K562 (cell line): ENCODE results near the gene RINL. TPM values are rescaled to one million over a fixed set of nuclear protein-coding genes. Genes with fewer than 3 reads are reported as not detected.

Source experiments
- ARHGAP35 ChIP-seq: fragments of 450-650 bp; IDR thresholded peaks from 2 replicates; pipeline ENCODE4 v1.6.1; 2018; ENCODE audit not compliant: partially characterized antibody
- ARID4B ChIP-seq: sonication (generic); formaldehyde crosslinking; IDR thresholded peaks from 2 replicates; pipeline ENCODE4 v1.8.0; 2022; ENCODE audit warnings: mild to moderate bottlenecking, missing genetic modification reagents
- E2F3 ChIP-seq: fragments of 250-450 bp; sonication (Bioruptor Pico); IDR thresholded peaks from 2 replicates; pipeline ENCODE4 v1.4.0; 2020; ENCODE audit warnings: mild to moderate bottlenecking
- ELF2 ChIP-seq: fragments of 250-450 bp; sonication (Bioruptor Pico); IDR thresholded peaks from 2 replicates; pipeline ENCODE4 v1.5.0; 2021; ENCODE audit warnings: mild to moderate bottlenecking
- FOXO4 ChIP-seq: fragments of 450-650 bp; formaldehyde crosslinking; IDR thresholded peaks from 2 replicates; pipeline ENCODE4 v1.4.0; 2020; ENCODE audit warnings: mild to moderate bottlenecking, moderate library complexity
- HLTF ChIP-seq: fragments of 450-650 bp; IDR thresholded peaks from 2 replicates; pipeline ENCODE4 v1.6.1; 2016
- KLF10 ChIP-seq: fragments of 250-450 bp; sonication (Bioruptor Pico); IDR thresholded peaks from 2 replicates; pipeline ENCODE4 v1.6.1; 2021; ENCODE audit warnings: matching md5 sums
- MAFG ChIP-seq: fragments of 450-650 bp; conservative IDR thresholded peaks from 2 replicates; pipeline ENCODE4 v1.6.1; 2016; ENCODE audit warnings: missing genetic modification characterization, missing compliant biosample characterization
- NFATC3 ChIP-seq: fragments of 450-650 bp; IDR thresholded peaks from 2 replicates; pipeline ENCODE4 v1.6.1; 2017; ENCODE audit warnings: mild to moderate bottlenecking
- POLR3G ChIP-seq: IDR thresholded peaks from 2 replicates; pipeline ENCODE4 v1.6.1; 2011; ENCODE audit not compliant: insufficient read length, insufficient replicate concordance; ENCODE audit errors: extremely low read depth
- ZBTB7A ChIP-seq: IDR thresholded peaks from 2 replicates; pipeline ENCODE4 v1.6.1; 2011; ENCODE audit warnings: low read depth, mild to moderate bottlenecking, low read length, moderate library complexity, borderline replicate concordance; ENCODE audit not compliant: control insufficient read depth
- ZC3H8 ChIP-seq: fragments of 450-650 bp; IDR thresholded peaks from 2 replicates; pipeline ENCODE4 v1.6.1; 2017
- ZFP1 ChIP-seq: fragments of 450-650 bp; formaldehyde crosslinking; IDR thresholded peaks from 2 replicates; pipeline ENCODE4 v1.4.0; 2020; ENCODE audit warnings: mild to moderate bottlenecking, mixed read lengths
- ZFPM2 ChIP-seq: fragments of 250-450 bp; sonication (Bioruptor Pico); IDR thresholded peaks from 2 replicates; pipeline ENCODE4 v1.5.1; 2022; ENCODE audit warnings: mild to moderate bottlenecking
- ZSCAN29 ChIP-seq: fragments of 450-650 bp; IDR thresholded peaks from 2 replicates; pipeline ENCODE4 v1.6.1; 2017
- polyA plus RNA-seq, 8 experiments: library from polyadenylated mRNA; depleted of rRNA in 4 of 8; stranded (reverse) in 5 of 8; unstranded in 3 of 8; fragments of >200 nt; fragmentation: Nextera tagmentation in 2 of 8; fragmentation: Illumina TruSeq in 1 of 8; extraction: Ambion mirVana in 2 of 8; extraction: Trizol in 1 of 8; gene quantifications; 2 replicates each; pipeline versions ENCODE4 v1.2.1 to v1.2.3, GENCODE V29; 2011 to 2014; ENCODE audit warnings: inconsistent platforms in 1 of 8, missing spikeins in 1 of 8
- total RNA-seq, 7 experiments: library from RNA; depleted of rRNA in 6 of 7; stranded (reverse); fragments of >200 nt in 6 of 7; fragmentation: Illumina TruSeq in 2 of 7; extraction: Trizol in 2 of 7; gene quantifications; 2 replicates each; pipeline versions ENCODE4 v1.2.1 to v1.2.3, GENCODE V29; 2011 to 2021; ENCODE audit warnings: low replicate concordance in 1 of 7
- TF ChIP-seq, protein P1 (sequence below): sonication (generic); formaldehyde crosslinking; IDR thresholded peaks from 2 replicates; pipeline ENCODE4 v1.8.1; 2023; ENCODE audit warnings: mild to moderate bottlenecking, missing genetic modification reagents
- TF ChIP-seq, protein P2 (sequence below): fragments of 450-650 bp; formaldehyde crosslinking; IDR thresholded peaks from 2 replicates; pipeline ENCODE4 v1.4.0; 2022; ENCODE audit warnings: missing genetic modification characterization
- TF ChIP-seq, protein P3 (sequence below): sonication (generic); formaldehyde crosslinking; IDR thresholded peaks from 2 replicates; pipeline ENCODE4 v1.8.1; 2023; ENCODE audit warnings: mild to moderate bottlenecking, missing genetic modification reagents

The RINL gene
- total and polyA plus RNA-seq, 9 of the 15 experiments (the other 6 are each of a cell fraction or from before 2014, with no cell fraction given) = 0.82 to 10.9 (median 4.9) TPM

DNA sequence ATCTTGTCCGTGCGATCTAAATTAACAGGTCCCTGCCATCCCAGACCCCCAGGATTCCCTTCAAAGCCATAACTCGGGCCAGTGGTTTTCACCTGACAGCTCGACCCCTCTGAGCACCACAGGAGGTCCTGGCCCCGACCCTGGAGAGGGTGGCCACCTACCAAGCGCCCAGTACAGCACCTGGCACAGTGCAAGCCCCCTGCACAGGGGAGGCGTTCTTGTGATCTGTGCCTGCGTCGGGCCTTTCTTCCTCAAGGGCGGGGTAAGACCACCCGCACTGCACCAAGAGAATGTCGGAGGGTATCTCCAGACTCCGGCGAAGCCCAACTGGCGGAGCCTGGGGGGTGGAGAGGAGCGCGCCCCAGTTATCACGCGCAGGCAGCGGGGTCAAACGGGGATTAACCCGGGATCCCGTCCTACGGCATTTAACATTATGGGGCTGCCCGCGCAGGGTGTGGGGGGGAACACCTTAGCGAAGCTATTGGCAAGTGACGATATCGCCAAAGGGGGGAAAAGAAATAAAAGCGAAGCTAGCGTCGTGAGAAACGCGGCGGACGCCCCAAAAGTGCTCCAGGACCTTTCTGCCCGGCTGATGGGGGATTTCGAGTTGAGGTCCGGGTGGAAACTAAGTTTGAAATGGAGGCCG is 27.0 kb downstream of the RINL start (continued):
- TF ChIP-seq ZBTB7A (no peak), MAFG (no peak), HLTF (no peak), KLF10 (CRISPR knock-in tag) (no peak), ZC3H8 (no peak), ZFP1 (CRISPR knock-in tag) (no peak), NFATC3 (no peak), POLR3G (no peak), ARID4B (CRISPR knock-in tag) (no peak), E2F3 (no peak), ZFPM2 (CRISPR knock-in tag) (no peak), ZSCAN29 (no peak), ELF2 (CRISPR knock-in tag) (no peak), FOXO4 (CRISPR knock-in tag) (no peak), ARHGAP35 (no peak)
- TF ChIP-seq, protein P1, sequence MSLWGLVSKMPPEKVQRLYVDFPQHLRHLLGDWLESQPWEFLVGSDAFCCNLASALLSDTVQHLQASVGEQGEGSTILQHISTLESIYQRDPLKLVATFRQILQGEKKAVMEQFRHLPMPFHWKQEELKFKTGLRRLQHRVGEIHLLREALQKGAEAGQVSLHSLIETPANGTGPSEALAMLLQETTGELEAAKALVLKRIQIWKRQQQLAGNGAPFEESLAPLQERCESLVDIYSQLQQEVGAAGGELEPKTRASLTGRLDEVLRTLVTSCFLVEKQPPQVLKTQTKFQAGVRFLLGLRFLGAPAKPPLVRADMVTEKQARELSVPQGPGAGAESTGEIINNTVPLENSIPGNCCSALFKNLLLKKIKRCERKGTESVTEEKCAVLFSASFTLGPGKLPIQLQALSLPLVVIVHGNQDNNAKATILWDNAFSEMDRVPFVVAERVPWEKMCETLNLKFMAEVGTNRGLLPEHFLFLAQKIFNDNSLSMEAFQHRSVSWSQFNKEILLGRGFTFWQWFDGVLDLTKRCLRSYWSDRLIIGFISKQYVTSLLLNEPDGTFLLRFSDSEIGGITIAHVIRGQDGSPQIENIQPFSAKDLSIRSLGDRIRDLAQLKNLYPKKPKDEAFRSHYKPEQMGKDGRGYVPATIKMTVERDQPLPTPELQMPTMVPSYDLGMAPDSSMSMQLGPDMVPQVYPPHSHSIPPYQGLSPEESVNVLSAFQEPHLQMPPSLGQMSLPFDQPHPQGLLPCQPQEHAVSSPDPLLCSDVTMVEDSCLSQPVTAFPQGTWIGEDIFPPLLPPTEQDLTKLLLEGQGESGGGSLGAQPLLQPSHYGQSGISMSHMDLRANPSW (CRISPR knock-in tag) = no peak
- TF ChIP-seq, protein P2, sequence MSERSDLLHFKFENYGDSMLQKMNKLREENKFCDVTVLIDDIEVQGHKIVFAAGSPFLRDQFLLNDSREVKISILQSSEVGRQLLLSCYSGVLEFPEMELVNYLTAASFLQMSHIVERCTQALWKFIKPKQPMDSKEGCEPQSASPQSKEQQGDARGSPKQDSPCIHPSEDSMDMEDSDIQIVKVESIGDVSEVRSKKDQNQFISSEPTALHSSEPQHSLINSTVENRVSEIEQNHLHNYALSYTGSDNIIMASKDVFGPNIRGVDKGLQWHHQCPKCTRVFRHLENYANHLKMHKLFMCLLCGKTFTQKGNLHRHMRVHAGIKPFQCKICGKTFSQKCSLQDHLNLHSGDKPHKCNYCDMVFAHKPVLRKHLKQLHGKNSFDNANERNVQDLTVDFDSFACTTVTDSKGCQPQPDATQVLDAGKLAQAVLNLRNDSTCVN (CRISPR knock-in tag) = 0 out of 2 replicates have a peak, but pooled peaks have one; percentile 36
- TF ChIP-seq, protein P3, sequence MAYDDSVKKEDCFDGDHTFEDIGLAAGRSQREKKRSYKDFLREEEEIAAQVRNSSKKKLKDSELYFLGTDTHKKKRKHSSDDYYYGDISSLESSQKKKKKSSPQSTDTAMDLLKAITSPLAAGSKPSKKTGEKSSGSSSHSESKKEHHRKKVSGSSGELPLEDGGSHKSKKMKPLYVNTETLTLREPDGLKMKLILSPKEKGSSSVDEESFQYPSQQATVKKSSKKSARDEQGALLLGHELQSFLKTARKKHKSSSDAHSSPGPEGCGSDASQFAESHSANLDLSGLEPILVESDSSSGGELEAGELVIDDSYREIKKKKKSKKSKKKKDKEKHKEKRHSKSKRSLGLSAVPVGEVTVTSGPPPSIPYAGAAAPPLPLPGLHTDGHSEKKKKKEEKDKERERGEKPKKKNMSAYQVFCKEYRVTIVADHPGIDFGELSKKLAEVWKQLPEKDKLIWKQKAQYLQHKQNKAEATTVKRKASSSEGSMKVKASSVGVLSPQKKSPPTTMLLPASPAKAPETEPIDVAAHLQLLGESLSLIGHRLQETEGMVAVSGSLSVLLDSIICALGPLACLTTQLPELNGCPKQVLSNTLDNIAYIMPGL (CRISPR knock-in tag) = no peak
